Kidney epithelial cell (primary cell): Measurements from ENCODE around the gene FAM53B. TPM values are rescaled to one million over a fixed set of nuclear protein-coding genes. Genes with fewer than 3 reads are reported as not detected.

Experiments used
- DNase-seq: peaks from one replicate; pipeline ENCODE4 v3.0.0-alpha.2; 2010; ENCODE audit warnings: low read depth
- H3K27me3 ChIP-seq: 2 replicates; pipeline ENCODE4 v1.6.0; 2011; ENCODE audit warnings: low read length; ENCODE audit not compliant: control insufficient read depth, insufficient read depth
- H3K36me3 ChIP-seq: 2 replicates; pipeline ENCODE4 v1.5.1; 2011; ENCODE audit warnings: low read length; ENCODE audit not compliant: control insufficient read depth, insufficient read depth
- H3K4me3 ChIP-seq: 2 replicates; pipeline ENCODE4 v1.5.1; 2011; ENCODE audit warnings: low read depth, mild to moderate bottlenecking, control low read depth, low read length
- total RNA-seq: library from RNA; depleted of rRNA; stranded (reverse); fragments of >200 nt; gene quantifications from 2 replicates; pipeline ENCODE4 v1.2.3, GENCODE V29; 2015
- TF ChIP-seq, protein P1 (sequence below): IDR thresholded peaks from 2 replicates; pipeline ENCODE4 v1.5.1; 2011; ENCODE audit warnings: mild to moderate bottlenecking, moderate library complexity, low read length, control low read depth, inconsistent platforms; ENCODE audit not compliant: insufficient read depth, poor library complexity, severe bottlenecking

The FAM53B gene
- total RNA-seq, 1 donor from 2014 or later = 16.1 TPM

DNA sequence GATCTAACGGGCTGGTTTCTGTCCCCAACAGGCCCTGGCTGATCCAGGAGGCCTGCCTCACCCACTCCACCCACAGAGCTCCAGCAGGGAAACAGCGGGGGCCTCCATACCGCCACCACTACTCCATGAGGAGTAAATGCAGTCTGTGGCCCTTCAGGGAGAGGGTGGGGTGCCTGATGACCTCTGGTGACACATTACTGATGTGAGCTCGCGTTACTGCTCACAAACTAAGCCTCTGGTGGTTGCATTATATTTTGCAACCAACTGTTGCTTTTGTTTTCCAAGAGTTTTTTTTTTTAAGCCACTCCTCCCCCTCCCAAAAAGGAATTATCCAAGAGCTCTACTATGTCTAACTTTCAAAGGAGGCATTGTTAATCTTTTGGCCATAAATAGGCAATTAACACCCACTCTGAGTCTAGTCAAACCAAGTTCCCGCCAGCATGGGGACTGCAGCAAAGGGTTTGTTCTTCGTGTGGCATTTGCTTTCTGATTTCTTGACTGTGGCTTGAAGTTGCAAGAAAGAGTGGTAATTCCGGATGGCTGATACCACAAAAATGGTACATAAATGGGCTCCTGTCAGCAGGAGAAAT, 72.6 kb downstream of the FAM53B start:
- no peak for DNase-seq
- Histone ChIP-seq H3K4me3 (no peak overlapping the region), H3K36me3 (no peaks in the 10 kb centered on the region), H3K27me3 (no peaks in the 10 kb centered on the region)
- TF ChIP-seq, protein P1, sequence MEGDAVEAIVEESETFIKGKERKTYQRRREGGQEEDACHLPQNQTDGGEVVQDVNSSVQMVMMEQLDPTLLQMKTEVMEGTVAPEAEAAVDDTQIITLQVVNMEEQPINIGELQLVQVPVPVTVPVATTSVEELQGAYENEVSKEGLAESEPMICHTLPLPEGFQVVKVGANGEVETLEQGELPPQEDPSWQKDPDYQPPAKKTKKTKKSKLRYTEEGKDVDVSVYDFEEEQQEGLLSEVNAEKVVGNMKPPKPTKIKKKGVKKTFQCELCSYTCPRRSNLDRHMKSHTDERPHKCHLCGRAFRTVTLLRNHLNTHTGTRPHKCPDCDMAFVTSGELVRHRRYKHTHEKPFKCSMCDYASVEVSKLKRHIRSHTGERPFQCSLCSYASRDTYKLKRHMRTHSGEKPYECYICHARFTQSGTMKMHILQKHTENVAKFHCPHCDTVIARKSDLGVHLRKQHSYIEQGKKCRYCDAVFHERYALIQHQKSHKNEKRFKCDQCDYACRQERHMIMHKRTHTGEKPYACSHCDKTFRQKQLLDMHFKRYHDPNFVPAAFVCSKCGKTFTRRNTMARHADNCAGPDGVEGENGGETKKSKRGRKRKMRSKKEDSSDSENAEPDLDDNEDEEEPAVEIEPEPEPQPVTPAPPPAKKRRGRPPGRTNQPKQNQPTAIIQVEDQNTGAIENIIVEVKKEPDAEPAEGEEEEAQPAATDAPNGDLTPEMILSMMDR = no peak

DNA sequence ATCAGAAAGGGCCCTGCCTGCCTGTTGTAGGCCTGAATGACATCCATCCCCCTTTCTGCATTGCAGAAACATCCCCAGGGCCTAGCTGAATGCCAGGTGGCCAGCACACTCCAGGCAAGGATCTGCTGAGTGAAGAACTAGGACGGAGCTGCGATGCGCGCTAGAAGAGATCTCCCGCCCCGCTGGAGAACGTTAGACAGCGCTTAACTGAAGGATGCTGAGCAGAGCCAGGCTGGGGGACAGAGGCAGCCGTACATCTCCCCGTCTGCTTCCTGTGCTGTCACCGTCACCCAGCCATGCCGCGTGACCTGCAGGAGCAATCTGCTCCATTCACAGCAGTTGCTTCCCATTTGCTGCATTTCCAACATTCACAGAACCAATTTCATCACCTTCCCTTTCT, 73.3 kb downstream of the FAM53B start:
- Histone ChIP-seq H3K27me3 (no peaks in the 10 kb centered on the region), H3K36me3 (no peaks in the 10 kb centered on the region), H3K4me3 (no peak overlapping the region)
- no peak for DNase-seq
- TF ChIP-seq, protein P1 = no peak

DNA sequence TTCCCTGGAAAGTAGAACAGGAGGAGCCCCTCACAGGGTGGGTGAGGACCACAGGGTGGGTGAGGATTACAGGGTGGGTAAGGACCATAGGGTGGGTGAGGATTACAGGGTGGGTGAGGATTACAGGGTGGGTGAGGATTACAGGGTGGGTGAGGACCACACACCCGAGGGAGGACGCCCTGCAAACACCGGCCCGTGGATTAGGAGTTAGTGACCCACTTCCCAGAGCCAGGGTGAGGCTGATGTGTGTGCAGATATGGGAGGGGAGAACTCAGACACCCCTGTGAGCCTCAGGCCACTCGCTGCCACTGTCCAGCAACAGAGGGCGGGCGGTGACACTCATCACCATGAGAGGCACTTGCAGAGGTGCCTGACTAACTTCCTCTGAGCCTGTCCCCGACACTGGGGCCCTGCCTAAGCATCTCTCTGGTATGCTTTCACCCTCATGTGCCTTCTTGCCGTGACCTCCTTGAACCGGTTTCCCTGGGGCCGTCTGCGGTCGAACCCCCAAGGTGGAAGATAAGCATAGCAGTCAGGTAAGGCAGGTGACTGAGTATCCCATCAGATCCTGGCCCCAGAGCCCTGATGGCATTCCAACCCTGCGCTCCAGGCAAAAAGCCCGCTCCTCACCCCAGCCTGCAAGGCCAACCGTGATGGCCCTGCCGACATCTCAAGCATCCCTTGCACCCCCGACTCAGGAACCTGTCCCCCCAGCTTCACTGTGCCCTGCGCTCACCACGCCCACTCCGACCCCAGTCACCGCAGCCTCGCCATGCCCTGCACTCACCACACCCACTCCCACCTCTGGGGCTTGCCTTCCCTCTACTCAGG, 74.1 kb downstream of the FAM53B start:
- Histone ChIP-seq H3K27me3 (no peaks in the 10 kb centered on the region), H3K36me3 (no peaks in the 10 kb centered on the region), H3K4me3 (no peak overlapping the region)
- TF ChIP-seq, protein P1 = no peak
- no peak for DNase-seq

DNA sequence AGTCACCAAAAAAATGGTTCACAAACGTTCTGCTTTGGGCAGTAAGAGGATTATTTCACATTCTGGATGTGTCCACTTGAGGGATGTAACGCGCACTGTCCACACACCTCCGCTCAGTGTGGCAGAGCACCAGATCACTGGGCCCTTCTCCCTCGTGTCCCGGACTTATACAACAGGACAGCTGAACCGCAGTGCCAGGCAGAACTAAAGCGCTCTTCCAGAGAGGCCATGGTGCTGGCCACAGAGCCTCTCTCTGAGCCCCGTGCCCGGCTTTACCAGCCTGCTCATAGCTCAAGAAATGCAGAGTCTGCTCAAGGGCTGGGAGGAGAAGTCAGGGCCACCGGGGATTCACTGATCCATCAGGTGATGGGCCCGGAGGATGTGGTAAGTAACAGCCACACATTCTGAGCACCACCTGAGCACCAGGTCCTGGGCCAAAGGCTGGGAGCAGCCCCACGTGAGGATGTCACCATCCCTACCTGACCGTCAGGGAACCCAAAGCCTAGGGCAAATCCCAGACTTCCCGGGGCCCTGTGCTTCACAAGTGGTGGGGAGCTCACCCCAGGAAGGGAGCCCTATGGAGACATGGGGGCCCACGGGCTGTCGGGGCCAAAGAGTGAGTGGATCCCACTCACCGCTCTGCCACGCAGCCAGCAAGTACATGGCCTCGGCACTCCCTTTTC, 74.9 kb downstream of the FAM53B start:
- DNase-seq = no peak
- Histone ChIP-seq H3K27me3 (no peaks in the 10 kb centered on the region), H3K4me3 (no peak overlapping the region), H3K36me3 (no peaks in the 10 kb centered on the region)
- TF ChIP-seq, protein P1 = no peak

DNA sequence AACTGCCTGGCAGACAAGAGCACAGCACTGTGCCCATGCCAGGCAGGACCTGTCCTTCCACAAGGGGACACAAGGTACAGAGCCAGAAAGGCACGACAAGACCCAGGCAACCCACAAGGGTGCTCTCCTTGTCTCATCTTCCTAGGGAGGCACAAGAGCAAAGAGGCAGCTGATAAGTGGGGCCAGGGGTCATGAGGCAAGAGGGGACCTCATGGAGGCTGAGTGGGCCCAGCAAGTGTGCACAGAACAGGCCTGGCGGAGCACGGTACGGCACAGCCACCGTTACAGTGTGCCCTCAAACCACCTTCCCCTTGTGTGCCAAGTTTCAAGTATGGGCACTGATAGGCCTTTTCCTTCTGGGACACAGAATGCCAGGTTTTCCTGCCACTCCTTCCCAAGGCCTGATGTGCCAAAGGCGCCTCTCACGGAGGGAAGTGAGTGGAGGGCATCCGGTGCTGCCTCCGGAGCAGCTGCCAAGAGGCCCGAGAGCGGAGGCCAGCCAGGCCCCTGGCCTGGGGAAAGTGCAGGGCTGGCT, 75.6 kb downstream of the FAM53B start:
- Histone ChIP-seq H3K36me3 (no peaks in the 10 kb centered on the region), H3K4me3 (no peak overlapping the region), H3K27me3 (no peaks in the 10 kb centered on the region)
- TF ChIP-seq, protein P1 = no peak
- DNase-seq = no peak
